Hippocampal formation (tissue), 2 donors: Measurements from ENCODE around the gene ZKSCAN1.
A peak's percentile ranks its signal among the peaks of the same experiment; 100 is the strongest.
"Not testable (repeated sequence)": the region's sequence is repeated elsewhere in the genome, so short reads cannot be mapped to it uniquely, and the experiment has no call there.

ENCODE experiments used
- DNase-seq, 2 donors: peaks; one replicate each; lab custom pipeline; 2025; lab: John Stamatoyannopoulos, UW

ZKSCAN1 gene

GRCh38 chr7:100015232-100016214 lies at the start of gene ZKSCAN1:
TSS of gene ZKSCAN1 (plus strand) at chr7:100015596. CDS start at chr7:100023507, 7,911 bp downstream.
- peak; percentile 83 to 85 for DNase-seq

- DNase-seq, result no peak
Measured at GRCh38 chr7:99969298-99969697, 46.1 kb upstream of the ZKSCAN1 start.

- DNase-seq, result not testable (repeated sequence)
Measured at GRCh38 chr7:99969813-99970212, 45.6 kb upstream of the ZKSCAN1 start.

GRCh38 chr7:99971242-99971641 lies 44.2 kb upstream of the ZKSCAN1 start:
- no peak for DNase-seq

- not testable (repeated sequence) for DNase-seq
Measured at GRCh38 chr7:99973817-99974216, 41.6 kb upstream of the ZKSCAN1 start.

GRCh38 chr7:99974681-99975080 lies 40.7 kb upstream of the ZKSCAN1 start:
- DNase-seq, result no peak

- DNase-seq, result peak in 1 of 2 donors; percentile 8
Measured at GRCh38 chr7:99975782-99976521, 39.4 kb upstream of the ZKSCAN1 start, which contains the start of gene AZGP1. TSS of gene AZGP1 (minus strand) at chr7:99976031. CDS start at chr7:99976020, 11 bp downstream.

- no peak for DNase-seq
Measured at GRCh38 chr7:99976626-99977025, 38.8 kb upstream of the ZKSCAN1 start.

GRCh38 chr7:99979814-99980225 lies 35.6 kb upstream of the ZKSCAN1 start:
- peak; percentile 1 to 59 for DNase-seq

GRCh38 chr7:99980448-99980872 lies 34.9 kb upstream of the ZKSCAN1 start:
- not testable (repeated sequence) for DNase-seq

- not testable (repeated sequence) for DNase-seq
Measured at GRCh38 chr7:99981066-99981465, 34.3 kb upstream of the ZKSCAN1 start.

- no peak for DNase-seq
Measured at GRCh38 chr7:99984593-99984992, 30.8 kb upstream of the ZKSCAN1 start.

- DNase-seq, result not testable (repeated sequence)
Measured at GRCh38 chr7:99987306-99987705, 28.1 kb upstream of the ZKSCAN1 start.

GRCh38 chr7:99987846-99988245 lies 27.6 kb upstream of the ZKSCAN1 start:
- no peak for DNase-seq

GRCh38 chr7:99990460-99990852 lies 24.9 kb upstream of the ZKSCAN1 start:
- DNase-seq, result no peak

GRCh38 chr7:99991543-99991942 lies 23.9 kb upstream of the ZKSCAN1 start:
- not testable (repeated sequence) for DNase-seq

GRCh38 chr7:99992330-99993038 lies 22.9 kb upstream of the ZKSCAN1 start:
- no peak for DNase-seq

GRCh38 chr7:99994819-99995218 lies 20.6 kb upstream of the ZKSCAN1 start:
- DNase-seq, result no peak

GRCh38 chr7:99996755-99997544 lies 18.4 kb upstream of the ZKSCAN1 start:
- DNase-seq, result no peak

- DNase-seq, result peak; percentile 22 to 31
Measured at GRCh38 chr7:99997545-99998137, 17.8 kb upstream of the ZKSCAN1 start.

GRCh38 chr7:100000239-100000638 lies 15.2 kb upstream of the ZKSCAN1 start:
- DNase-seq, result no peak
